GM21717 (cell line): Measurements from ENCODE around the gene TRAM1L1.

Source experiments
- ATAC-seq: cut with Tn5 transposase; IDR thresholded peaks from one replicate; pipeline ENCODE4 v1.9.1; 2021; ENCODE audit warnings: mild to moderate bottlenecking, moderate library complexity; ENCODE audit not compliant: unreplicated experiment

Gene TRAM1L1

GRCh38 chr4:117084866-117085701 is at the start of gene TRAM1L1:
Gene TRAM1L1 (minus strand): TSS chr4:117085576. CDS start chr4:117085393, 183 bp downstream.
- ATAC-seq, result peak; percentile 64

- ATAC-seq, result peak; percentile 70
These were observed 49.0 kb upstream of the TRAM1L1 start for GRCh38 chr4:117134386-117134785.

DNA sequence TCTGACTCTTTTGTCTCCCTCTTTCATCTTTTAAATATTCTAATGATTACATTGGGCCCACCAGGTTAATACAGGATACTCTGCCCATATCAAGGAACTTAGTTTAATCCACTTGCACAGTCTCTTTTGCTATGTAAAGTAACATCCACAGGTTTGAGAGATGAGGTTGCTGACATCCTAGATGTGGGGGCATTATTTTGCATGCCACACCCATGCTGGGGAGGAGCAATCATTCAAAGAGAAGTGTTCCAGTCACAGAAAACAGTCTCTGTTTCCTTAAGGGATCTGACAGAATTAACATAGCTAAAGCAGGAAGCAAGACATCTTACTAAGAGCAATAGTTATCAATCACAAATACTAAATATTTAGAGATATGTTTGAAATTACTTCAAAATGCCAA is 11.5 kb upstream of the TRAM1L1 start:
- ATAC-seq, result no peak

DNA sequence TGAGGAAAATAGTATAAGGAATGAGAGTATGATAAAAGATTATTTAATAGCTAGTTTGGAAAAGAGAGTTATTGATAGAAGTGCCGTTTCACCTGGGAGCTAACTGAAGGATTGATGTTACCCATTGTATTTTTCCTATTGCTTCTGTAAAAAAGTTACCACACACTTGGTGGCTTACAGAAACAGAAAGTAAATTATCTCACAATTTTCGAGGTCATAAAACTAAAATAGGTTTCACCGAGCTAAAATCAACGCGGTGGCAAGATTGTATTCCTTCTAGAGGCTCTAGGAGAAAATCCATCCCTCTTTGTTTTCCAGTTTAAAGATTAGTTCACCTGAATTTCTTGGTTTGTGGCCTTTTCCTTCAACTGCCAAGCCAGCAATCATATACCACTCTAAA is 11.1 kb upstream of the TRAM1L1 start:
- ATAC-seq, result no peak

GRCh38 chr4:117093571-117093970 is 8.2 kb upstream of the TRAM1L1 start:
- no peak for ATAC-seq

GRCh38 chr4:117077760-117078159 is 7.6 kb downstream of the TRAM1L1 start:
- ATAC-seq, result no peak

- no peak for ATAC-seq
These were observed 17.3 kb downstream of the TRAM1L1 start for GRCh38 chr4:117068120-117068519.

DNA sequence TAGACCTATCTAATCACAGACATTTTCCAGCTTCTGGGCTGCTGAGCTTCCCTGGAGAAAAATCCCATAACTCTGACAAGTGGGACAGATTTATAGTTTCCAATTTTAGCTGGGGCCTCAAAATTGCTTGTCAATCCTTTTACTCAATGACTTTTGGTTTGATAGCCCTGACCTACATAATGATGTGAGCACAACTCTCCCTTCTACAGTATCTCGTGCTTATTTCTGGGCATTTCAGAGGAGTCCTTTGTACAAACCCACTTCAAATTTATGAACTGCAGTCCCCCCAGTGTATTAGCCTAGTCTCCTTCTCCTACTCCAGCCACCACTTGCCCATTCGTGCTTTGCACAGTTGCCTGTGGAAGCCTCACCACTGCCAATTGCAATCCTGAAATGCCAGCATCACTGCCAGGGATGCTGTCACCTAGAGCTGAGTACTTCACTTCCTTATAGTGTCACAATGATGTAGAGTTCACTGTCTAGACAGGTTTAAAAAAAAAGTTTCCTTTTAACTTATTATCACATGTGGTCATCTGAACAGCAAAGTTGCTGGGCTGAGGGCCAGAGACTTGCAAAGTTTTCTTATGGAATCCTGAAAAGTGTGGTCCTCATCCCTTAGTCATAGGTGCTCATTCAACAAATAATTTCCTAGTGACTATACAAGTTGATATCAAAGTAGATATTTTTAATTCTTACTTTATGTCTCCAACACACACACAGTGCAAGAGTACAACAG is 21.2 kb downstream of the TRAM1L1 start:
- ATAC-seq, result no peak

DNA sequence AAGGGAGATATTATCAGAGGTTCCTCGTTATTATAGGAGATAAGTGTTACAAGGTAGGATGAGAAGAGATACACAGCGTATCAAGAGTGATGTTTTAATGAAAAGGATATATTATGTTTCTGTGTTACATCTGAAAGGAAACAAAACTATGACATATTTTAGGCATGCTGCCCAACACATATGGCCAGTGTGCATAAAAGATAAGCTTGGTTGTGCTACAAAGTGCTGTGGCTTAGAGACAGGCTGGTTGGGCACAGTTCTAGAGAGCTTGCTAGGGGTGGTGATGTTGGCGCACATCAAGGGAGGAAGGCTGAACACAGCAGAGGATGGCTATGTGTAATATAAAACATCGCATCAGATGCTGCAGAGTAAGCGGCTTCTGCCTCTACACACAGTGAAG is 42.4 kb downstream of the TRAM1L1 start:
- no peak for ATAC-seq
